OCI-LY7 (cell line): ENCODE measurements around the gene FRZB.

Experiments used
- EZH2phosphoT487 ChIP-seq: fragments of 200-600 bp; sonication (generic); IDR thresholded peaks from 2 replicates; pipeline ENCODE4 v1.6.1; 2018; ENCODE audit warnings: low read depth, borderline replicate concordance, mild to moderate bottlenecking, mixed run types, antibody characterized with exemption, low read length, moderate library complexity, mixed read lengths
- TF ChIP-seq, protein P1 (sequence below): fragments of 200-600 bp; sonication (generic); conservative IDR thresholded peaks from 2 replicates; pipeline ENCODE4 v1.5.1; 2014; ENCODE audit warnings: mild to moderate bottlenecking, antibody characterized with exemption, low read length, moderate library complexity, mixed read lengths

- TF ChIP-seq, protein P1, sequence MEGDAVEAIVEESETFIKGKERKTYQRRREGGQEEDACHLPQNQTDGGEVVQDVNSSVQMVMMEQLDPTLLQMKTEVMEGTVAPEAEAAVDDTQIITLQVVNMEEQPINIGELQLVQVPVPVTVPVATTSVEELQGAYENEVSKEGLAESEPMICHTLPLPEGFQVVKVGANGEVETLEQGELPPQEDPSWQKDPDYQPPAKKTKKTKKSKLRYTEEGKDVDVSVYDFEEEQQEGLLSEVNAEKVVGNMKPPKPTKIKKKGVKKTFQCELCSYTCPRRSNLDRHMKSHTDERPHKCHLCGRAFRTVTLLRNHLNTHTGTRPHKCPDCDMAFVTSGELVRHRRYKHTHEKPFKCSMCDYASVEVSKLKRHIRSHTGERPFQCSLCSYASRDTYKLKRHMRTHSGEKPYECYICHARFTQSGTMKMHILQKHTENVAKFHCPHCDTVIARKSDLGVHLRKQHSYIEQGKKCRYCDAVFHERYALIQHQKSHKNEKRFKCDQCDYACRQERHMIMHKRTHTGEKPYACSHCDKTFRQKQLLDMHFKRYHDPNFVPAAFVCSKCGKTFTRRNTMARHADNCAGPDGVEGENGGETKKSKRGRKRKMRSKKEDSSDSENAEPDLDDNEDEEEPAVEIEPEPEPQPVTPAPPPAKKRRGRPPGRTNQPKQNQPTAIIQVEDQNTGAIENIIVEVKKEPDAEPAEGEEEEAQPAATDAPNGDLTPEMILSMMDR: no peak
- TF ChIP-seq EZH2phosphoT487: no peak
These were observed 14.3 kb downstream of the FRZB start for GRCh38 chr2:182852090-182852489.
